NCI-H524 (cell line): ENCODE results near the gene HNRNPUL2.
A peak's percentile ranks its signal among the peaks of the same experiment; 100 is the strongest.
"Not testable (repeated sequence)": the region's sequence is repeated elsewhere in the genome, so short reads cannot be mapped to it uniquely, and the experiment has no call there.

Source experiments
- DNase-seq, 2 experiments: peaks; one replicate each; lab custom pipeline; 2025; lab: John Stamatoyannopoulos, UW

Gene HNRNPUL2

GRCh38 chr11:62703921-62704320, 23.3 kb downstream of the HNRNPUL2 start:
- not testable (repeated sequence) for DNase-seq

GRCh38 chr11:62702246-62702645, 25.0 kb downstream of the HNRNPUL2 start:
- no peak for DNase-seq

GRCh38 chr11:62694455-62695167, 32.6 kb downstream of the HNRNPUL2 start:
- DNase-seq, result peak; percentile 55 to 67

GRCh38 chr11:62693624-62694023, 33.6 kb downstream of the HNRNPUL2 start:
- DNase-seq, result not testable (repeated sequence)

GRCh38 chr11:62689421-62690183, 37.7 kb downstream of the HNRNPUL2 start, which contains the start of gene LRRN4CL:
Gene LRRN4CL (minus strand): TSS chr11:62689530. CDS start chr11:62688508, 1,022 bp downstream.
- DNase-seq, result no peak

- DNase-seq, result no peak
Measured at GRCh38 chr11:62688491-62688890, 38.8 kb downstream of the HNRNPUL2 start.

- no peak for DNase-seq
Measured at GRCh38 chr11:62687508-62688396, 39.5 kb downstream of the HNRNPUL2 start.

GRCh38 chr11:62682518-62682917, 44.7 kb downstream of the HNRNPUL2 start:
- DNase-seq, result no peak

- DNase-seq, result peak; percentile 42 to 67
Measured at GRCh38 chr11:62680825-62681240, 46.4 kb downstream of the HNRNPUL2 start.

- peak; percentile 61 to 81 for DNase-seq
Measured at GRCh38 chr11:62678770-62679696, 48.2 kb downstream of the HNRNPUL2 start, which contains the start of gene UBXN1. Gene UBXN1 (minus strand): TSS chr11:62679073. CDS start chr11:62678923, 150 bp downstream.

GRCh38 chr11:62678433-62678769, 48.9 kb downstream of the HNRNPUL2 start:
- no peak for DNase-seq

- no peak for DNase-seq
Measured at GRCh38 chr11:62677714-62678113, 49.5 kb downstream of the HNRNPUL2 start.

- no peak for DNase-seq
Measured at GRCh38 chr11:62677156-62677555, 50.1 kb downstream of the HNRNPUL2 start.

- DNase-seq, result no peak
Measured at GRCh38 chr11:62676698-62677097, 50.6 kb downstream of the HNRNPUL2 start.

GRCh38 chr11:62675415-62675814, 51.8 kb downstream of the HNRNPUL2 start:
- not testable (repeated sequence) for DNase-seq

GRCh38 chr11:62673196-62673525, 54.1 kb downstream of the HNRNPUL2 start:
- no peak for DNase-seq

GRCh38 chr11:62671608-62672389, 55.5 kb downstream of the HNRNPUL2 start, which contains the start of the genes LBHD1 and UQCC3:
Gene LBHD1 (minus strand): TSS chr11:62672267. CDS start chr11:62670031, 2,236 bp downstream.
Gene UQCC3 (plus strand): TSS chr11:62671673. CDS start chr11:62671746, 73 bp downstream.
- DNase-seq, result peak; percentile 64 to 85

- no peak for DNase-seq
Measured at GRCh38 chr11:62671236-62671607, 56.0 kb downstream of the HNRNPUL2 start.

- DNase-seq, result peak in 1 of 2 experiments; percentile 55
Measured at GRCh38 chr11:62669420-62670161, 57.7 kb downstream of the HNRNPUL2 start.
